ENCODE results near the gene CRYBG2.

- TF ChIP-seq, protein P1, sequence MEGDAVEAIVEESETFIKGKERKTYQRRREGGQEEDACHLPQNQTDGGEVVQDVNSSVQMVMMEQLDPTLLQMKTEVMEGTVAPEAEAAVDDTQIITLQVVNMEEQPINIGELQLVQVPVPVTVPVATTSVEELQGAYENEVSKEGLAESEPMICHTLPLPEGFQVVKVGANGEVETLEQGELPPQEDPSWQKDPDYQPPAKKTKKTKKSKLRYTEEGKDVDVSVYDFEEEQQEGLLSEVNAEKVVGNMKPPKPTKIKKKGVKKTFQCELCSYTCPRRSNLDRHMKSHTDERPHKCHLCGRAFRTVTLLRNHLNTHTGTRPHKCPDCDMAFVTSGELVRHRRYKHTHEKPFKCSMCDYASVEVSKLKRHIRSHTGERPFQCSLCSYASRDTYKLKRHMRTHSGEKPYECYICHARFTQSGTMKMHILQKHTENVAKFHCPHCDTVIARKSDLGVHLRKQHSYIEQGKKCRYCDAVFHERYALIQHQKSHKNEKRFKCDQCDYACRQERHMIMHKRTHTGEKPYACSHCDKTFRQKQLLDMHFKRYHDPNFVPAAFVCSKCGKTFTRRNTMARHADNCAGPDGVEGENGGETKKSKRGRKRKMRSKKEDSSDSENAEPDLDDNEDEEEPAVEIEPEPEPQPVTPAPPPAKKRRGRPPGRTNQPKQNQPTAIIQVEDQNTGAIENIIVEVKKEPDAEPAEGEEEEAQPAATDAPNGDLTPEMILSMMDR (IDR thresholded peaks at IDR 0.05 in 4 of 5, conservative IDR thresholded peaks at IDR 0.05 in 1 of 5): no peak
- no peak for TF ChIP-seq POLR2A (IDR thresholded peaks at IDR 0.05)
Measured at GRCh38 chr1:26291433-26291832, 62.5 kb downstream of the CRYBG2 start.

All from gastrocnemius medialis (tissue), 4 donors.